HG02571 (cell line): ENCODE results near the gene SLC9A9.

Source experiments
- ATAC-seq: cut with Tn5 transposase; IDR thresholded peaks from one replicate; pipeline ENCODE4 v1.9.1; 2021; ENCODE audit warnings: mild to moderate bottlenecking, moderate library complexity; ENCODE audit not compliant: unreplicated experiment

SLC9A9 gene

GRCh38 chr3:143848704-143849103, 436 bp upstream of the SLC9A9 start:
- no peak for ATAC-seq

DNA sequence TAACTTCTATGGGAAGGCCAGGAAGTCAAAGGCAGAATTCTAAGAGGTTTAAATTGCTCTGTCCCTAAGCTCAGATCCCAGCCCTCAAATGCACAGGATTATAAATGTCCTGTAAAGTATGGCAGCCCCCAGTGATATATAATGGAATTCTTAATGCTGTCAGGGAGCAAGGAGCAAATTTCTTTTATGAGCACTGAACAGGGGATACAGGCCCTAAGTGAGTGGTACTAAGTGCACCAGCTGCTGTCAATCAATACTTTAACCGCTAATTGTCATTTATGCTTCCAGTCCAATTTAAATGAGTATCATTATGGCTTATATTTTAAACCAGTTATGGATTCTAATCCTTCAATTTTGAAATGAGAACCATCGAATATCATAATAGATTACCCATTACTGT, 4.7 kb downstream of the SLC9A9 start:
- ATAC-seq: no peak

DNA sequence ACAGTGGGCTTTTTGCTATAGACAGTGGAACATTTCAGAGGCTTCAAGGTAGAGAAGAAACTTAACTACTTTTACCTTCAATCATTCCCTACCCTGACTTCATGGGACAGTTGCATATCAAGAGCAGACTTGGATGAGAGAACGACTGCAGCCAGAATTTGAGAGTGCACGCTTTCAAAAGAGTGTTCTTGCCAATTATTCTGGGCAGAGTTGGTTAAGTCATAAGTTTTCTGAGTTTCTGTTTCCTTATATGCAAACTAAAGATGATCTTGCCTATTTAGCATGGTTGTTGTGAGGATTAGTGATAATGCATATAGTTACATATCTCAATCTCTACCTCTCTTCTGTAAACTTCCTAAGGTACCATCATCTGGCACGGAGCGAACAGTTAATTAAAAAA, 7.6 kb downstream of the SLC9A9 start:
- ATAC-seq: no peak

- no peak for ATAC-seq
Measured at GRCh38 chr3:143839980-143840379, 8.3 kb downstream of the SLC9A9 start.

DNA sequence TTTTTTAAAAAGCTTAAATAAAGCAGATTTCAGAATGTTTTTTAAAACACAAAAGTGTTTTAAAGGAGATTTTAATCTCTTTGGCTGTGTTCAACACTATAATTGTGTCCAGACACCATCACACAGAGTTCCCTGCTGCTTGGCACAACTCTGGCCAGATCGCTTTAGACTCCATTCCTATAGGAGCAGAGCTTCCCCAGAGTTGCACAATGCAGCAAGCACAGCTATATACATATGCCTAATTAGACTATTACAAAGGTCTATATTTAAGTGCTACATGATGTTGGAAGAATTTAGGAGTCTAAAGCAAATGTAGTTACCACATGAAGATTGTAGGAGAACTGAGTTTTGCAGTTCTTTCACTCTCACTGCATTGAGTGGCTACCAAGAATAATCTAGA, 11.2 kb downstream of the SLC9A9 start:
- ATAC-seq: no peak

- no peak for ATAC-seq
Measured at GRCh38 chr3:143835312-143835711, 13.0 kb downstream of the SLC9A9 start.

DNA sequence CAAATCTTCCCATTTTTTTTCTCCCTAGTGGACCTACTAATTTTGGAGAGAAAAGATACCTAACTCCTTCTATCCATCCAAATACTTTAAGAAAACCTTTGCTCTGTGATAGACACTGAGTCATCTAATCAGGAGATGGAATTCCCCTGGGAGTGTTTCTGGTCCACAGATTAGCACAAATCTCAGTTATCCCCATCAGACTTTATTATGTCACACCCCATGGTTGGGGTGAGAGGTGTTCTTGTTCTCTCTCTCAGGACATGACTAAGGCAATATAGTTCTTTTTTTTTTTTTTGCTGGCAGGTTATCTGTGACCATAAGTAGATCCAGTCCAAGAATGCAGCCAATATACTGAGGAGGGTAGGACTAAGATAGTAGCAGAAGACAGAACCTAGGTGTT, 15.8 kb downstream of the SLC9A9 start:
- peak; percentile 56 for ATAC-seq

DNA sequence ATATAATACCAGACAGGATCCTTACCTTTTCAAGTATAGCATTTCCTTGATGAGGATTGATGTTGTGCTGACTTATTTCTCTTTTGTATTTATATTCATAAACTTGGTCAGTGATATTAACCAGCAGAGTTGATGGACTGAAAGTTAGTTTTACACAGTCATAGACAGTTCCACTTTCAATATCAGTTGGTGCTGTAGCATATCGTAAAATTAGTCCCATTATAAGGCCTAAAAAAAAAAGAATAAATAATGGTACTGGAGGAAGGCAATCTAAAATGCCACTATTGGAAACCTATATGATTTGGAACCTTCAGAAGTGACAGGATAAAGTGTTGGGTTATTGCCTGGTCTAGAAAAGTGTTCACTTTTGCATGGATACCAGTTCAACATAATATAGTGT, 16.3 kb downstream of the SLC9A9 start:
- peak; percentile 85 for ATAC-seq

GRCh38 chr3:143831208-143831607, 17.1 kb downstream of the SLC9A9 start:
- ATAC-seq: no peak

DNA sequence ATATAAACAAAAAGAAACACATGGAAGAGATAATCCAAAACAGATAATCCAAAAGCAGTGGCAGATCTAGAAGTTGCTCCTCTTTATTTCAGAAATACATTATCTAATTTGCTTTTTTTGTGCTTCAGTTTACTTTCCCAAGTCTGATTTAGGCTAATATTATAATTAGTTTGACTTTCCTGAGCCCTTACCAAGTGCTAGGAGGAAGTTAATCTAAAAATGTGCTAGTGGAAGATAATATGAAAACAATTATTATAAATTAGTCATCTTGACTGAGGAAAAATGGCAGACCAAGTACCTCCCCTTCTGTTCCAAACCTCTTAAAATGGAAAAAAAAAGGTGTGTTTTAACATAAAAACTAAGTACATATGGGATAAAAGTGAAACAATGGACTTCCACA, 17.5 kb downstream of the SLC9A9 start:
- no peak for ATAC-seq

DNA sequence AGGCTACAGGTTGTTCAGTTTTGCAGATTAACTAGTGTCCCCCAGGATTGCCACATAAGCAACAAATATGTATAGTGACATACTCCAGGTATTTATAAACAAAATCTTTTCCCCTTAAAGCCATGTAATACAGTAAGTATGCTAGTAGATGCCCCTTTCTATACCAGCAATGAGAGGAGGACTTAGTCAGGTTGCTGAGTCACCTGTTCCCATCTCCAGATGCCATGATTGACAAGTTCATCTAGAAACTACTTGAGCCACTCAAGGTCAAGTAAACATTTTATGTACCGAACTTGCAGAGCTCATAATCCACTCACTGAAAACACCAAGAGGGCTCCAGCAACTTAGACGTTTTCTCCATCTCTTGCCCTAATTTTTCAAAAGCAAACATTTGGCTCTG, 18.2 kb downstream of the SLC9A9 start:
- no peak for ATAC-seq

- ATAC-seq: no peak
Measured at GRCh38 chr3:143827425-143827824, 20.8 kb downstream of the SLC9A9 start.

DNA sequence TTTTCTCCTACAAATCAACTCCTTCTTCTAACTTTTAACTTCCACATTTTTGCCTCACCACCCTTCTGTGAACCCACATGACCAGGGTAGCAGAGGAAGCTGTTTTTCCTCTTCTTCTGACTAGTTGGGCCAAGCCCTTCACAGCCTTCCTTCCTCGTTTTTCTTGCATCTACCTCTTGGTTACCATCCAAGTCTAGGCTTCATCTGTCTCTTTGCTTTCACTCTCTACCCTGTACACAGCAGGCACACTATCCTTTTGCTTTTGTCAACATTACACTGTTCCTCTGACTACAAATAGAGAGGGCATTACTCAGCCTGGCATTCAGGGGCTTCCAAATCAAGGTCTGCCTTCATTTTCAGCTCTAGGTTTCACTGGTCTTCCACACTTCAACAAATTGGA, 22.0 kb downstream of the SLC9A9 start:
- no peak for ATAC-seq

DNA sequence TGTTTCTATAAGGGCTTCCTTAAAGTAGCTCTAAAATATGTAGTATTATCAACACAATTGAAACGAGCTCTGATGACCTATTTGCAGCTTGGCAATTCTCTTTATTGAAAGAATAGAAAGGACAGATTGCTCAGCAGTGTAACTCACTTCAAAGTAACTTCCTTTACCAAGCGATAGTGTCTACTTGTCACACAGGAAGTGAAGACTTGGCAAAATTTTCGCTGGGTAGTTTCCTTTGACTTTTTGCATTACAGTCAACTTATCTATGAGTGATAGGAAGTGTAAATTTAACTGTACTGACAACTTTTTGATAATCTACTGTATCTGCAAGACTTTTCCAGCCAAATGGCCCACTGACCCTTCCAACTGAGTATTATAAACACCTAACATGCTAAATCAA, 22.8 kb downstream of the SLC9A9 start:
- peak; percentile 64 for ATAC-seq

DNA sequence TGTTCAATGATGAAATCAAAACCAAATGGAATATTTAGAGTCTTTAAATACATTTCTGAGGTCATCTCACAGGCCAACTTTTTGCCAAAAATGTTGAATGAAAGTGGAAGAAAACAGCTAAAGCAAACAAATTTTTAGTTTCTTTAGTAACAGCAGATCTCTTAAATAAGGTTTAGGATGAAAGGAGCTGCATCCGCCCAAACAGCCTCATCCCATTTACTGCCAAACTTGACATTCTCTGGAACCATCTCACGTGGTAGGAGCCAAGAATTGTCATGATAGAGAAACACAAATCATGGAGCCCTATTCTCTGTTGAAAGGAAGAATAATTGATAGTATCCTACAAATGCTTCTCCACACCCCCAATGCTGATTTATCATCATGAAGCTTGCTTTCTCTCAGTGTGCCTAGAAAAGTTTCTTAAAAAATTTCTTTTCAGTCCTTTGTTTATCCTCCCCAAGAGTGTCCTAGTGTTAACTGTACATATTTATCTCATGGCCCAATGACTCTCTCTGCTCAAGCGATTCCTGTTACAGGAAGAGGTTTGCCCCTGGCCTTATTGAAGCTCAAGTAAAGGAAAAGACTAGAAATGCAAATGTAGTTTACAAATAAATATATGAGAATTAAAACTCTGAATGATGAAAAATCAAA, 23.4 kb downstream of the SLC9A9 start:
- ATAC-seq: no peak

DNA sequence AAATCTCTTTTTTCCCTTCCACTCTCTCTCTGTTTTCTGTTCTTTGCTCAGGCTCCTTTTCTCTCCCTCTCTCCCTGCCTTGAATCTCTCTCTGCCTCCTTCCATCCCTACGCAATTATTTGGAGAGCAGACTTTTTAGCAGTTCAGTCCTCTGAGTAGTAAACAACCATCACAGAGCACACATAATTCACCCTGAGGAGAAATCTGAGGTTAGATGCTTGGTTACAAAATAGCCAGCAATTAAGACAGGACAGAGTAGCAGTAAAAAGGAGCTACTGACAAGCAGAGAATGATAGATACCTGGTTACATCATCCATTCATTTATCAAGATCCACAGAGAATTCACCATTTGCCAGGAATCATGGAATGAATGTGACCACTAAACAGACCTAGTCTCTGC, 25.5 kb downstream of the SLC9A9 start:
- no peak for ATAC-seq

- no peak for ATAC-seq
Measured at GRCh38 chr3:143822374-143822773, 25.9 kb downstream of the SLC9A9 start.

DNA sequence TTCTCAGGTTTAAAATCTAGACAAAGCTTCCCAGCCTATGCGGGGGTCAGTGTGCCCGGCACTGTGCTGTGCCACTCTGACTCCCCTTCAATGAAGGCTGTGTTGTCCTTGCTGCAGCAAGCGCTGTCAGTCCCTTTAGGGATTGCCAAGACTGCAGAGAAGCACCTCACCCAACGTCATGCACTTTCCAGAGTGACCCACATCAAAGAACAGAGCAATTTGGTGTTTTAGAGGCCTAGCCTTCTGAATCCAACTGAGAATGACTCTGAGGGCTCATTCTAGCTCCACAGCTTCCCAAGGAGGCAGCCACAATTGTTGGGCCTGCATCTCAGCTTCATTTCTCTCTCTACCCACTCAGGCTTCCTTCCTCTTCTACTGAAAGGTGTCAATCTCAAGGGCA, 26.4 kb downstream of the SLC9A9 start:
- no peak for ATAC-seq

- no peak for ATAC-seq
Measured at GRCh38 chr3:143820466-143821221, 27.6 kb downstream of the SLC9A9 start.

GRCh38 chr3:143819890-143820289, 28.4 kb downstream of the SLC9A9 start:
- no peak for ATAC-seq

DNA sequence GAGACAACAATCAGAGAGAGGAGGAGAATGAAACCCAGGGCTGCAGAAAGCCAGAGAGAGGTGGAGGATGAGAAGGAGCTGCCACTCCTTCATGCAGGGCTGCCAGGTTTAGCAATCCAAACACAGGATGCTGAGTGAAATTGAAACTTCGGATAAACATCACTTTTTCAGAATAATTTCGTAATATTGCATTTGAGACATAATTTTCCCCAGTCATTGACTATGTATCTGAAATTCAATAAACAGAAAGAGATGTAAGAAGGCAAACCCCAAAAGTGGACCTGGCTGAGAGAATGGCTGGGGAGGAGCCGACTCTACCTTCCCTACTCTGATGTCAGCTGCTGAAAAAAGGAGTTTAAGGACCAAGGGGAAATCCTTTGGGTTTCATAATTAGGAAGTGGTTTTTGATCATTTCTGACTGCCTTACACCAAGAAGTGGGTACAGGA, 33.8 kb downstream of the SLC9A9 start:
- ATAC-seq: no peak

GRCh38 chr3:143812481-143812880, 35.8 kb downstream of the SLC9A9 start:
- ATAC-seq: no peak

DNA sequence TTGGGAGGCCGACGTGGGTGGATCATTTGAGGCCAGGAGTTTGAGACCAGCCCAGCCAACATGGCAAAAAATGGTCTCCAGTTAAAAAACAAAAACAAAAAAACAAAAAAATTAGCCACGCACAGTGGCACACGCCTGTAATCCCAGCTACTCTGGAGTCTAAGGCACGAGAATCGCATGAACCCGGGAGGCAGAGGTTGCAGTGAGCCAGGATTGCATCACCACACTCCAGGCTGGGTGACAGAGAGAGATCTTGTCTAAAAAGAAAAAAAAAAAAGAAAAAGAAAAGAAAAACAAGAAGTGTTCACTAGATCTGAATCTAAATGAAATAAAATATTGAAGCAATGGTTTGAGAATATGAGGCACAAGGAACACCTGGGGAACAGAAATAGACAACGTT, 36.7 kb downstream of the SLC9A9 start:
- no peak for ATAC-seq
